VCaP (cell line): ENCODE results near the gene BCLAF1.
A peak's percentile ranks its signal among the peaks of the same experiment; 100 is the strongest.
"Not testable (repeated sequence)": the region's sequence is repeated elsewhere in the genome, so short reads cannot be mapped to it uniquely, and the experiment has no call there.

Experiments
- H3K27ac ChIP-seq: fragments of 450-650 bp; 2 replicates; pipeline ENCODE4 v1.5.1; 2017
- CTCF ChIP-seq: fragments of 450-650 bp; conservative IDR thresholded peaks from 2 replicates; pipeline ENCODE4 v1.5.1; 2017; ENCODE audit warnings: mild to moderate bottlenecking, moderate library complexity

The BCLAF1 gene

GRCh38 chr6:136226674-136227377 is 62.8 kb downstream of the BCLAF1 start:
- no peak for TF ChIP-seq CTCF
- H3K27ac ChIP-seq, result peak overlapping the region; percentile 9; the same call in 1 of the 2 replicates

GRCh38 chr6:136226027-136226673 is 63.5 kb downstream of the BCLAF1 start:
- peak overlapping the region; percentile 9; the same call in 1 of the 2 replicates for H3K27ac ChIP-seq
- TF ChIP-seq CTCF, result peak; percentile 100

DNA sequence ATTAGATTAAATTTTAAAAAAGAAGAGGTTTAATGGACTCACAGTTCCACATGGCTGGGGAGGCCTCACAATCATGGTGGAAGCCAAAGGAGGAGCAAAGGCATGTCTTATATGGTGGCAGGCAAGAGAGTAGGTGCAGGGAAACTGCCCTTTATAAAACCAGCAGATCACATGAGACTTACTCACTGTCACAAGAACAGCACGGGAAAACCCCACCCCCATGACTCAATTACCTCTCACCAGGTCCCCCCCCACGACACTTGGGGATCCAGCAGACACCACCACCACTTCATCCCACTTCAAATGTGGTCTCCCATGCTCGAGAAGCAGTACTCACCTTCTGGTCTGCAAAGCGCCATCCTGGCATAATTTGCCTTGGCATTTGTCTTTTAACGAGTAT is 64.2 kb downstream of the BCLAF1 start:
- TF ChIP-seq CTCF, result no peak
- H3K27ac ChIP-seq, result no peak overlapping the region

DNA sequence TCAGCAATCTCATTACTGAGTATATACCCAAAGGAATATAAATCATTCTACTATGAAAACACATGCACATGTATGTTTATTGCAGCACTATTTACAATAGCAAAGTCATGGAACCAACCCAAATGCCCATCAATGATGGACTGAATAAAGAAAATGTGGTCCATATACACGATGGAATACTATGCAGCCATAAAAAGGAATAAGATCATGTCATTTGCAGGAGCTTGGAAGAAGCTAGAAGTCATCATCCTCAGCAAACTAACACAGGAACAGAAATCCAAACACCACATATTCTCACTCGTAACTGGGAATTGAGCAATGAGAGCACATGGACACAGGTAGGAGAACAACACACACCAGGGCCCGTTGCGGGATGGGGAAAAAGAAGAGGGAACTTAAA is 64.7 kb downstream of the BCLAF1 start:
- H3K27ac ChIP-seq, result not testable (repeated sequence)

- H3K27ac ChIP-seq, result no peak overlapping the region
- no peak for TF ChIP-seq CTCF
These were observed 72.9 kb downstream of the BCLAF1 start for GRCh38 chr6:136216503-136217401.

GRCh38 chr6:136213853-136214252 is 75.8 kb downstream of the BCLAF1 start:
- no peak for TF ChIP-seq CTCF

DNA sequence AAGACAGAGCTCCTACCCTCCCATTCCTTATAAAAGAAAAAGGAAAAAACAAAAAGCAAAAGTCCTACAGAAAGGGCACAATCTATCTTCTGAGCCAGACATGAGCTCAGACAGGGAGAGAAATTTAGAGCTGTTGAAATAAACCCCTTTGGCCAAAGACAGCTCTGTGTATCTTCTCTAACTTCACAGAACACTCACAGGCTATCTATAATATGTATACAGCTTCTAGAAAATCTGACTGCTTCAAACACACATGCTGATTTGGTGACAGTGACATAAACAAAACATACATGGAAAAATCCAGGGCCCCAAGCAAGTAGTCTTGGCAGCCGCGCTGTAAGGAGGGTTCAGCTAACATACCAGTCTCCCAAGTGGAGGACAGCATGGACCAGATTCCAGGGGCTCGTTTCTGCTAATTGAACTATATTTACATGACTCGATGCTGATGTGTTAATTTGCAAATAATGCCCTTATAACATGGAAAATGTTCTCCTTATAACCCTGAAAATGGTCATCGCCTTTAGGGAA is 76.6 kb downstream of the BCLAF1 start:
- no peak for TF ChIP-seq CTCF
- H3K27ac ChIP-seq, result no peak overlapping the region

More at GRCh38 chr6:136213853-136214252, 75.8 kb downstream of the BCLAF1 start:
- no peak overlapping the region for H3K27ac ChIP-seq
